AML-193 (cell line): ENCODE results near the gene GFOD1.
A peak's percentile ranks its signal among the peaks of the same experiment; 100 is the strongest.
"Not testable (repeated sequence)": the region's sequence is repeated elsewhere in the genome, so short reads cannot be mapped to it uniquely, and the experiment has no call there.

Experiments used
- DNase-seq, 2 experiments: peaks; one replicate each; lab custom pipeline; 2025; lab: John Stamatoyannopoulos, UW

The GFOD1 gene

DNA sequence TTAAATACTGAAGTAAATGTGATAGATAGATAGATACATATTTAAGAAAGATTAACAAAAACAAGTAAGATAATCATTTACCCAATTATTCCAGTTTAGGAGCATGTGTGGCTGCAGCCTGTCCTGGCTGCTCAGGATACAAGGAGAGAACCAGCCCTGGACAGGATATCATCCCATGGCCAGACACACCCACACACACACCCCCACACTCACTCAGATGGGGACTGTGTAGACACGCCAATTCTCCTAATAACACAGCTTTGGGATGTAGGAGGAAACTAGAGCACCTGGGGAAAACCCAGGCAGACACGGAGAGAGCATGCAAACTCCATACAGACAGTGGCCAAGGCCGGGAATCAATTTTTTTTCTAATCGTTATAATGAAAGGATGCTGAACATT, 45.6 kb downstream of the GFOD1 start:
- no peak for DNase-seq

- DNase-seq: no peak
These were observed 47.8 kb downstream of the GFOD1 start for GRCh38 chr6:13439644-13440043.

- DNase-seq: peak; percentile 30 to 51
These were observed 49.3 kb downstream of the GFOD1 start for GRCh38 chr6:13438126-13438525.

DNA sequence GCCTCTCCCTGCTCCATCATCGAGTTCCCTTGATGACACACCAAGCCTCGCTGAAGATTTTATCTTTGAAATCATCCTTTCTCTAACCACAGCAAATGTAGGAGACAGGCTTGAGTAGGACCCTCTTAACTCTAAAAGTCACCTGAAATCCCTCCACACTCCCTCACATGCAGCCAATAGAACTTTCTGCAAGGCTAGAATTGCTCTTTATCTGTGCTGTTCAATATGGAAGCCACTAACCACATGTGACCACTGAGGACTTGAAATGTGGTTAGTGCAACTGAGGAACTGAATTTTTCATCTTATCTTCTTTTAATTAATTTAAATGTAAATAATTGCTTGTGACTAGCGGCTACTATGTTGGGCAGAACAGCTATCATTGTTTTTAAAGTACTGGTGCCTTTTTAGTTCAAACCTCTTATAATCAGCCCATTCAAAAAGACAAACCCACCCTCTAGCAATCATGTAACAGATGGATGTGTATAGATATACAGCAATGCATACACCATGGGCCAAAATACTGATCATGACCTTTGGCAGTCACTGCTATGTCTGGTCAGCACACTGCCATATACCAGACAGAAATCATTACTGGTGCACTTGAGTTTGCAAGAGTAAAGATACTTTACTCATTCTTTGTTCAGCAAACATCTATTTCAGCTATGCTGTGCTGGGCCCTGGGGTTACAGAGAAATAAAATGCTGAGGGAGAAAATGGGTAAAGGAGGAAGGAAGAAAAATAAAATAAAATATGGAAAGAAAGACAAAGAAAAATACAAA, 50.0 kb downstream of the GFOD1 start:
- DNase-seq: no peak

DNA sequence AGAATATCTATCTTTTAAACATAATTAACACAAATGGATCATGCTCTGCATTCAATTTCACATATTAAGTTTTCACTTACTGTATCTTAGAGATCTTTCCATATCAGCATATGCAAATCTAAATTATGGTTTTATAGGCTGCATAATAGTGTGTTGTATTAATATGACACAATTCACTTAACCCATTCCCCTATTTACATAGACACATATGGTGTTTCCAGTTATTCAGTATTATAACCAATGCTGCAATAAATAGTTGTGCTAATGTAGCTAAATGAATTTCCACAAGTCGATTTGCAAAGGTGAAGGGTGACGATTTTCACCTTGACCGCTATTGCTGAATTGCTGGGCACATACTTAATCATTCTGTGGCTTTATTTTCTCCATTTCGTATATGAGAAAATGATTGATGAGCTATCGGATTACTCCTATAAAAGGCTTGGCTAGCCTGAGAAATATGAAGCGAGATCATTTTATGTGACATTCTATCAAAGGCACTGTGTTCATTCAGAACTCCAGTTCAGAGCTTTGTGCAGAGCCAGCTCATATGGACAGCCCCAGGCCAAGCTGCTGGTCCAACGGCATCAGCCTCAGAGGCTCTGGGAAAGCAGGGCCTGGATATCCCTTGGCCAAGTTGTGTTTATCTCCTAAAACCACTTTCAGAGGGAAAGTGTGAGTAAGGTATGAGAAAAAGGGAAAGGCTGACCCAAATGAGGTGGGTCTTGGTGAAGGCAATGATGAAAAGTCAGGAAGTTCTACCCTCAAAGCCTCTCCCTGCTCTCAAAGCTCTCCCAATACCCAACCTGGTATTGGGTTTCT, 50.8 kb downstream of the GFOD1 start:
- DNase-seq: no peak

- no peak for DNase-seq
These were observed 51.7 kb downstream of the GFOD1 start for GRCh38 chr6:13435477-13436246.

- no peak for DNase-seq
These were observed 52.6 kb downstream of the GFOD1 start for GRCh38 chr6:13434777-13435176.

DNA sequence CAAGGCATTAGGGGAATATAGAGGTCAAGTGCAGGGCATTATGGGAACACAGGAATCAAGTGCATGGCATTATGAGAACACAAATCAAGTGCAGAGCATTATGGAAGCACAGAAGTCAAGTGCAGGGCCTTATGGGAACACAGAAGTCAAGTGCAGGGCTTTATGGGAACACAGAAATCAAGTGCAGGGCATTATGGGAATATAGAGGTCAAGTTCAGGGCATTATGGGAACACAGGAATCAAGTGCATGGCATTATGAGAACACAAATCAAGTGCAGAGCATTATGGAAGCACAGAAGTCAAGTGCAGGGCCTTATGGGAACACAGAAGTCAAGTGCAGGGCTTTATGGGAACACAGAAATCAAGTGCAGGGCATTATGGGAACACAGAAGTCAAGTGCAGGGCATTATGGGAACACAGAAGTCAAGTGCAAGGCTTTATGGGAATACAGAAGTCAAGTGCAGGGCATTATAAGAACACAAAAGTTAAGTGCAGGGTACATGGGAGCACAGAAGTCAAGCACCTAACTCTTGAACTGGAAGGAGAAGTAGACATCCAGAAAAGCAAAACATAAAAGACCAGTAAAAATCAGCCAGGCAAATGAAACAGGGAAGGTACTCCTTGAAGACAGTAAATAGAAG, 53.1 kb downstream of the GFOD1 start:
- DNase-seq: not testable (repeated sequence)

- DNase-seq: peak; percentile 69 to 70
These were observed 53.7 kb downstream of the GFOD1 start for GRCh38 chr6:13433709-13434121.

GRCh38 chr6:13432526-13433184, 54.7 kb downstream of the GFOD1 start:
- DNase-seq: no peak

- DNase-seq: no peak
These were observed 55.4 kb downstream of the GFOD1 start for GRCh38 chr6:13431861-13432465.

DNA sequence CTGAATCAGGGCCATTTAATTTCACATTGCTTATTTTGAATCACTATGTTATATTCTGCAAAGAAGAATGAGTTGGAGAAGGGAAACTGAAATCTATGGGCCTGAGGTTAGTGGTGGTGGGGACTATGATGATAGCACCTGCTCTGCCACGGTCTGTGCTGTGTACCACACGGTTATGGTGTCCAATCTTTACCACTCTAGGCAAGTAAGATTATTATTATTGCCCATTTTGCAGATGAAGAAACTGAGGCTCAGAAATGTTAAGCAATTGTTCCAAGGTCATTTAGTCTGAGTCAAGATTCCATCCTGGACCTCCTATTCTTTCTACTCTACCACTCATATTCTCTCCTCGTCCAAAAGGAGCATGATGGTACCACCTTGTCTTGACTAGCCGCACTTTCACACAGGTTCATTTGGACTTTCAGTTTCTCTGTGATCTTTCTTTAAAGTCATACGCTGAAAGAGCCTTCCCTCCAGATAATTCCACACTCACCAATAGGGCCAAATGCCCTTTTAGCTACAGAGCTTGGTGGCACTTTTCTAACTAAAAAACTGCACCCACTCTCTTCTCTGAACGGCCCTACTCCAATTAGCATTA, 56.2 kb downstream of the GFOD1 start:
- DNase-seq: no peak

- DNase-seq: no peak
These were observed 58.0 kb downstream of the GFOD1 start for GRCh38 chr6:13429406-13429753.

GRCh38 chr6:13428583-13429405, 58.6 kb downstream of the GFOD1 start:
- DNase-seq: no peak

DNA sequence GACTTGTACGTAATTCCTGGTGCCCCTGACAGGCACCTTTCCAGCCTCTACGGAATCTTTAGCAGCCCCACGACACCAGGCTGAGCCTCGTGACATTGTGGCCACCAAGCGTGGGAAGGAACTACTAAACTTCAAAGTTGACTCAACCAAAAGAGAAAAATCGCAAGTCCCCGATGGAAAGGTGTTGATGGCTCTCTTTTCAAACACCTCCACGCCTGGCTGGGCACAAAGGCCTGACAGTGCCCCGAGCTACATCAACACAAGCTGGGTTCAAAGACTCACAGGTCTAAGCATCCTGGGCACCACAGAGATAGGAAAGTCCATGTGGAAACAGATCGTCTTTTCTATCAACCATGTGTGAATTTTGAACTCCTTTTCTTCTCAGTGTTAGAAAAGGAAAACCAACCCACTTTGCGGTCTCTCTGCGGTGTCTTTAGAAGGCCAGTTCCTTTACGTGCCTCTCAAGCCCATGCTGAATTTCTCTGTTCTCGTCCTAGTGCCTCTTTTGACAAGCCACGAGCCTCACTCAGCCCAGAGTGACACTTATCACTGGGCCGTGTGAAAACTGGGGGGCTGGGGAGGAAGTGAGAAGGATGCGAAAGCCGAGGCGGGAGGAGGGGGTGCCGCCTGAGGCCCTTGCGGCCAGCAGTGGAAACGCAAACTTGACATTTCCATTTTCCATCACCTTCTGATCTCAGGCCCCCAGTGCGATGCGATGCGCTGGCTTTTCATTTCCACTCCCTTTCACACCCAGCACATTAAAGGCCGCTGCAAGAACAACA, 59.4 kb downstream of the GFOD1 start:
- DNase-seq: peak; percentile 74 to 79

DNA sequence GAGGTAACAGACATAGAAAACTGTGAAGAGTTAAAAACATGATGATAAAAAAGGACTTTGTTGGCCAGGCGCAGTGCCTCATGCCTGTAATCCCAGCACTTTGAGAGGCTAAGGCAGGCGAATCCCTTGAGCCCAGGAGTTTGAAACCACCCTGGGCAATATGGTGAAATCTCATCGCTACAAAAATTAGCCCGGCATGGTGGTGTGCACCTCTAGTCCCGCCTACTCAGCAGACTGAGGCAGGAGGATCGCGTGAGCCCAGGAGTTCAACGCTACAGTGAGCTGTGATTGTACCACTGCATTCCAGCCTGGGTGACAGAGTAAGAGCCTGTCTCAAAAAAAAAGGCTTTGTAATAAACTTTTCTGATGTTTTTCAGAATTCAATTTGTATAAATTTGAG, 60.1 kb downstream of the GFOD1 start:
- no peak for DNase-seq

DNA sequence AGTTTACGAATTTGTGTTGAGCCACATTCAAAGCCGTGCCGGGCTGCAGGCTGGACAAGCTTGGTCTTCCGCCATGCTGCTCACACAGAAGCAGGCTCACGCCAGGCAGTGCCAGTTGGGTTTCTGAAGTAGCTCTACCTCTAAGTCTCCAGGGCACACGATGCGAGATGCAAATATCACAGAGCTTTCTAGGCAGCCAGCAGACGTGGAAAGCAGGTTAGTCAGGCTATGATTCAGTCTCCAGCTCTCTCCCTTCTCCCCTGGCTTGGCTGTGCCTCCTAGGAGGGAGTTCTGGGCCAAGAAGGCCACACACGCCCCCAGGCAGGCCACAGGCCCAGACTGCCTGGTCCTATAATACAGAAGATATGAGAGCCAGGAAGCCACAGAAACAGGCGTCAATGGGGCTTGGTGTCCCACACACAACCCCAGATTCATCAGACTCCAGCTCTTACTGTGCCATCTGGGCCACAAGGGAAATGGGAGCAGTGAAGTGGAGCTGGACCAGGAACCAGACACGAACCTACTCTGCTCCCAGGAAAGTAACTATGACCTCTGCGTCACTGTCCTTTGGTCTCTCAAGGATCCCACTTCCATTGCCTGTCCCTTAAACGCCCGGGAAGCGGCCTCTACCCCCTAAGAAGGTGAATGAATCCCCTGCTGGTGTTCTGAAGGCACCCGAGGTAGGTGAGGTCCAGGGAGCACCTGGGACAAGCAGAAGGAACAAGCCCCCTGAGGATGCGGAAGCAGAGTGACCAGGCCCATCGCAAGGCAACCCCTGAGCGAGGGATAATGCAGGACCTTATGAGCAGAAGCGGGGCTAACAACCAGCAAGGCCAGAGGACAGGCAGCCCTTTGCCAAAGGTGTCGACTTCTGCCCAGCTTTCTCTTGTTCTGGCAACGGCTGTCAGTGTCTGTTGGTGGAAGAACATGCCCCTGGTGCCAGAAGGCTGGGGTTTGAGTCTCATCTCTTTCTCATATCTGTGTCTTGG, 61.2 kb downstream of the GFOD1 start:
- no peak for DNase-seq
